Measurements from ENCODE around the gene ARPC5.

The ARPC5 gene

GRCh38 chr1:183589384-183589783, 46.2 kb downstream of the ARPC5 start:
- TF ChIP-seq CTCF (IDR thresholded peaks at IDR 0.05): no peak

GRCh38 chr1:183588827-183589226, 46.8 kb downstream of the ARPC5 start:
- TF ChIP-seq CTCF (IDR thresholded peaks at IDR 0.05): no peak

GRCh38 chr1:183586926-183587325, 48.7 kb downstream of the ARPC5 start:
- no peak for TF ChIP-seq CTCF (IDR thresholded peaks at IDR 0.05)

- no peak for TF ChIP-seq CTCF (IDR thresholded peaks at IDR 0.05)
These were observed 49.1 kb downstream of the ARPC5 start for GRCh38 chr1:183586455-183586854.

GRCh38 chr1:183585038-183585437, 50.5 kb downstream of the ARPC5 start:
- no peak for TF ChIP-seq CTCF (IDR thresholded peaks at IDR 0.05)

- no peak for TF ChIP-seq CTCF (IDR thresholded peaks at IDR 0.05)
These were observed 51.4 kb downstream of the ARPC5 start for GRCh38 chr1:183584147-183584546.

GRCh38 chr1:183583466-183583865, 52.1 kb downstream of the ARPC5 start:
- TF ChIP-seq CTCF (IDR thresholded peaks at IDR 0.05): no peak

GRCh38 chr1:183582021-183582713, 53.4 kb downstream of the ARPC5 start:
- TF ChIP-seq CTCF (IDR thresholded peaks at IDR 0.05): no peak
